SH-SY5Y (cell line): ENCODE measurements around the gene PKDREJ.

Experiments used
- GATA2 ChIP-seq: IDR thresholded peaks from 2 replicates; pipeline ENCODE4 v1.6.1; 2011; ENCODE audit warnings: mild to moderate bottlenecking, low read depth, low read length
- GATA3 ChIP-seq: IDR thresholded peaks from 2 replicates; pipeline ENCODE4 v1.6.1; 2011; ENCODE audit warnings: low read depth, mild to moderate bottlenecking, low read length, moderate library complexity

DNA sequence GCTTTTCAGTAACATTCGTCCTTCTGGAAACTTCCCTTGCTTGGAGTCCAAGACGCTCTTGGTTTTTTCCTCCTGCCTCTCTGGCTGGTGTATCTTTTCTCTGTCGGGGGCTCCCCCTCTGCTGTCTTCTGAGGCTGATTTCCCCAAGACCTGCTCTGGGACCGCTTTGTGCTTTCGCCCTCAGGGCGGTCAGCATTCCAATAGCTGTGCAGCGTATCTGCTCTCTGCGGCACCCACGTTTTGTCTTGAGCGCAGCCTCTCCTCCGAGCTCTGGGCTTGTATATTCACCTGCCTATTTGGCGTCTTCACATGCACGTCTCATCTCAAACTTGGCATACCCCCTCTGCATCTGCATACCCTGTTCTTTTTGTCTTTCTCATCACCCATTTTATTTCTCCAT lies 36.0 kb upstream of the PKDREJ start:
- TF ChIP-seq GATA3, result no peak
- no peak for TF ChIP-seq GATA2
